ENCODE measurements around the gene PTGS1.
A peak's percentile ranks its signal among the peaks of the same experiment; 100 is the strongest.

Gene PTGS1

DNA sequence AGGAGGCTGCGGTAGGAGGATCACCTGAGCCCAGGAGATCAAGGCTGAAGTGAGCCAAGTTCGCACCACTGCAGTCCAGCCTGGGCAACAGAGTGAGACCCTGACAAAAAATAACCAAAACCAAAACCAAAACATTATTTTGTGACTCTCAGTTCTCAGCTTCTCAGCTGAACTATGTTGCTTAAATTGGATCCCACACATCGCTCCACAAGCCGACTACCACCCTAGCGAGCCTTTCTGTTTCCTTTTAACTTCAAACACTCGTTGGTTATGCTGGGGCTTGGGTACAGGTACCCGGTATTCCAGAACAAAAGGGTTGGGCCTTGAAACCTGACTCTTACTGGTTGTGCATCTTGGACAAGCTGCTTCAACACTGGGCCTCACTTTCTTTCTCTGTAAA is 3.8 kb upstream of the PTGS1 start:
- TF ChIP-seq, protein P1, sequence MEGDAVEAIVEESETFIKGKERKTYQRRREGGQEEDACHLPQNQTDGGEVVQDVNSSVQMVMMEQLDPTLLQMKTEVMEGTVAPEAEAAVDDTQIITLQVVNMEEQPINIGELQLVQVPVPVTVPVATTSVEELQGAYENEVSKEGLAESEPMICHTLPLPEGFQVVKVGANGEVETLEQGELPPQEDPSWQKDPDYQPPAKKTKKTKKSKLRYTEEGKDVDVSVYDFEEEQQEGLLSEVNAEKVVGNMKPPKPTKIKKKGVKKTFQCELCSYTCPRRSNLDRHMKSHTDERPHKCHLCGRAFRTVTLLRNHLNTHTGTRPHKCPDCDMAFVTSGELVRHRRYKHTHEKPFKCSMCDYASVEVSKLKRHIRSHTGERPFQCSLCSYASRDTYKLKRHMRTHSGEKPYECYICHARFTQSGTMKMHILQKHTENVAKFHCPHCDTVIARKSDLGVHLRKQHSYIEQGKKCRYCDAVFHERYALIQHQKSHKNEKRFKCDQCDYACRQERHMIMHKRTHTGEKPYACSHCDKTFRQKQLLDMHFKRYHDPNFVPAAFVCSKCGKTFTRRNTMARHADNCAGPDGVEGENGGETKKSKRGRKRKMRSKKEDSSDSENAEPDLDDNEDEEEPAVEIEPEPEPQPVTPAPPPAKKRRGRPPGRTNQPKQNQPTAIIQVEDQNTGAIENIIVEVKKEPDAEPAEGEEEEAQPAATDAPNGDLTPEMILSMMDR (IDR thresholded peaks at IDR 0.05; ENCODE audit: insufficient read depth, low read depth, low read length, missing control alignments) = no peak
- no peak for DNase-seq (ENCODE audit: low read depth)
- no peak overlapping the region for H3K4me3 ChIP-seq (ENCODE audit: low read depth, low read length)

DNA sequence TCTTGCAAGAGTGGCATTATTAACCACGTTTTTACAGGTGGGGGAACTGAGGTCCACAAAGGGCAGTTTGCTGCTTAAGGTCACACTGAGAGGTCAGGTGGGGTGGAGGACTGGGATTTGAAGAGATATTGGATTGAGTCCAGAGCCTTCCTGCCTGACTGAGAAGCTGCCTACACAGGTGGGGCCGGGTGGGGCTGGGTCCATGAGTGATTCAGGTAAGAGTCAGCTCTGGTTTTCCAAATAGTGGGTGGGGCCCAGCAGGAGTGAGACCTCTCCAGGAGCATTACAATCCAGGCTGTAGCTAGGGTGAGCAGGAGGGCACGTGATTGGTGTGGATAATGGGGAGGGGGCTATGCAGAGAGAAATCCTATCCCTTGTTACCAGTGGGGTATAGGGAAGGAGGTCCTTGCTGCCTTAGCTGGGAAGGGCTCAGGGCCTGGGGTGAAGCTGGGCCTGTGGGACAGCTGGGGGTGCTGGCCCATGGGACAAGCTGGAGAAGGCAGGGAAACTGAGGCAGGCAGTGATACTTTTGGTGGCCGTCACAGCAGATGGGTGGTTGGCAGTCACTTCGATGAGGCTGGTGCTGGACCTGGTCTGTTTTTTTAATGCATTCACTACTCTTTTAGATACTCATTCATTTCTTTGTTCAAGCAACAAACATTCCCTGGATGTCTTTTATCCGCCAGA is 2.9 kb upstream of the PTGS1 start:
- no peak for DNase-seq (ENCODE audit: low read depth)
- TF ChIP-seq, protein P1 (IDR thresholded peaks at IDR 0.05; ENCODE audit: insufficient read depth, low read depth, low read length, missing control alignments) = no peak
- H3K4me3 ChIP-seq (ENCODE audit: low read depth, low read length) = no peak overlapping the region

DNA sequence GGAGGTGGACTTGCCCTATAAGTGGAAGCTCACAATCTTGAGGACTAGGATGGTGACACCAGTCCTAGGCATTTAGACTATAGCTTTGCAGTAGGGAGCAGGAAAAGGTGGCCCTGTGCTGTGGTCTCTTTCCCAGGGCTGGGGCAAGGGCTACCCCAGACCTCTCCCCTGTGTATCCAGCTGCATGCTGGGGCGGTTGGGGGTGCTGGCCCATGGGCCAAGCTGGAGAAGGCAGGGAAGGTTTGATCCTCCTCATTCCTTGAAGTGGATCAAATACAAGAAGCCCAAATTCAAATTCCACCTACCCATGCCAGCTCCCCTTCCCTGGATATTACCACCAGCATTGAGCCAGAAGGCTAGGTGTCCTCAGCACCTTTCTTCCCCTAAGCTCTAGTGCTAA is 2.2 kb upstream of the PTGS1 start:
- no peak overlapping the region for H3K4me3 ChIP-seq (ENCODE audit: low read depth, low read length)
- TF ChIP-seq, protein P1 (IDR thresholded peaks at IDR 0.05; ENCODE audit: insufficient read depth, low read depth, low read length, missing control alignments) = no peak
- DNase-seq (ENCODE audit: low read depth) = no peak

DNA sequence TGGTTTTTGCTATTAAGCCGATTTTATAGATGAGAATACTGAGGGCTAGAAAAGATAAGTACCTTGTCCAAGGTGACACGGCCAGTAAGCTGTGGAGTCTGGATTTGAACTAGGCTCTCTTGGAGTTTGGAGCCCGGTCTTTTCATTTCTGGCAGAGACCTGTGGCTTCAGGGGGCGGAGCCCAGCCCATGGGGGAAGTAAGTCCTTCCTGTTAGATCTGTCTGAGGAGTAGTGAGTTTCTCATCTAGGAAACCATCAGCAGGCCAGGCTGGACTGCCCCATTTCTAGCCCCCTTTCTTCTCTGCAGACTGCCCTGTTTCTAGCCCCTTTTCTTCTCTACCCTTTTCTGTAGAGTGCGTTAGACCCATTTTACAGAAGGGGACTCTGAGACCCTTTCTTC is 521 bp upstream of the PTGS1 start:
- no peak overlapping the region for H3K4me3 ChIP-seq (ENCODE audit: low read depth, low read length)
- TF ChIP-seq, protein P1 (IDR thresholded peaks at IDR 0.05; ENCODE audit: insufficient read depth, low read depth, low read length, missing control alignments) = no peak
- peak; percentile 13 for DNase-seq (ENCODE audit: low read depth)

DNA sequence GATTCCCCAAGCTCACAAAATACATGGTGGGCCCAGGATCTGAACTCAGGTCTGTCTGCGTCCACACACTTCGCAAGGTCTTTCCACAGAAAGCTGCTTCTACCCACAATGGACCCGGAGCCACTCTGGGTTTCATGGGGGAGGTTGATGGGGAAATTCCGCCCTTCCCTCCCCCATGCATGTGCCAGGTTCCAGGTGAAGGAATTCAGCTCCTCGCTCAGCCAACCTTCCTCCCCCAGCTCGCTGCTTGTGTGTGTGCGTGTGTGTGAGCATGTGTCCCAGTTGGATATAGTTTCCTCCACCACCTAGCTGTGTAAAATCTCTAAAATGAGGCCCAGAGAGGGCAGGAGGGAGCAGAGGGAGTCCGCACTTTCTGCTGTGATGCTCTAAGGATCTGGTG is 1.0 kb downstream of the PTGS1 start:
- DNase-seq (ENCODE audit: low read depth) = no peak
- H3K4me3 ChIP-seq (ENCODE audit: low read depth, low read length) = no peak overlapping the region
- TF ChIP-seq, protein P1 (IDR thresholded peaks at IDR 0.05; ENCODE audit: insufficient read depth, low read depth, low read length, missing control alignments) = no peak

DNA sequence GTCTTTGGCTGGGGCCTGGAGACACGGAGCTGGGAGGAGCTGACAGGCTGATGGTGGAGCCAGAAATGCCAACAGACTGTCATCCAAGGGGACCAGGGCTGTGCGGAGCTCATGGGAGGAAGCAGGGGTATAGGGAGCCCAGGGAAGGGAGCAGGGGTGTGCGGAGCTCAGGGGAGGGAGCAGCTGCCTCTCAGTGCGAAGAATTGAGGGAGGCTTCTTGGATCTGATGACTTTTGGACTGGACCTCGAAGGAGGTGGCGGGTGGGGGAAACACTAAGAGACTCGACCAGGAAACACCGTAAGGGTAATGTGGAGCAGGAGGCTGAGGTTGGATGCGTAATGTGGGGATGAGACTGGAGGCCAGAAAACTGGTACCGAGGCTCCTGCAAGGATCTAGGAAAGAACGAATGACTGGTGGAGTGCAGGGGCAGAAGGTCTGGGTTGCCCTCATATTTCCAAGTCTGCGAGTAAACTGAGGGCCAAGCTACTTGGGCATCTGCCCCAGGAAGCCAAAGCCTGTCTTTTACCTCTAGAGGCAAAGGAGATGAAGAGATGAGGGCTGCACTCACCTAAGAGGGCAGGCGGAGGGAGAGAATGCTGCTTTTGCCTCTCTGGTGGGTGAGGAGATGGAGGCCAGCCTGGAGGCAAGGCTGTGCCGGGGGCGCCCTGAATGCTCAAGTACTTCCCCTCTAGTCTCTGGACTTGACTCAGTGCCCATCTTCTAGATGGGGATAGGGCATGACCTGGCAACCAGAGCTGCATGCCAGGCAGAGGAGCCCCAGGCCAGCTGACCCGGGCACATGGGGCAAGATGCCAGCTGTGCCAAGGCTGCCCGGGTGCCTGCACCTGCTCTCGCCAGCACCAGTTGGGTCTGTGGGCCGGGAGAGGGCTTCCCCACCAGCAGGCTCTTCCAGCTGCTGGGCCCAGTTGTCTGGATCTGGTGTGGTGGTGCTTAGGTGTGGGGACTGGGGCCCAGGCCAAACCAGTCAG is 2.3 kb downstream of the PTGS1 start:
- H3K4me3 ChIP-seq (ENCODE audit: low read depth, low read length) = no peak overlapping the region
- DNase-seq (ENCODE audit: low read depth) = no peak
- TF ChIP-seq, protein P1 (IDR thresholded peaks at IDR 0.05; ENCODE audit: insufficient read depth, low read depth, low read length, missing control alignments) = no peak
